H9 (cell line): ENCODE results near the gene CPNE7. TPM values are rescaled to one million over a fixed set of nuclear protein-coding genes. Genes with fewer than 3 reads are reported as not detected.

Experiments used
- DNase-seq: peaks from one replicate; pipeline ENCODE4 v3.0.0-alpha.2; 2017
- H2AFZ ChIP-seq: one replicate; pipeline ENCODE4 v1.6.1; 2013; ENCODE audit warnings: mild to moderate bottlenecking, low read length, control low read depth, moderate library complexity
- H2AK5ac ChIP-seq: 2 replicates; pipeline ENCODE4 v1.6.1; 2013; ENCODE audit warnings: low read length, control low read depth, mixed read lengths; ENCODE audit not compliant: insufficient read length
- H2BK120ac ChIP-seq: one replicate; pipeline ENCODE4 v1.6.1; 2013; ENCODE audit warnings: low read depth, mild to moderate bottlenecking, low read length, control low read depth, inconsistent platforms; ENCODE audit not compliant: poor library complexity, severe bottlenecking
- H2BK12ac ChIP-seq: 2 replicates; pipeline ENCODE4 v1.6.1; 2013; ENCODE audit warnings: low read length, control low read depth, mixed read lengths, low read depth; ENCODE audit not compliant: insufficient read length
- H2BK15ac ChIP-seq: 2 replicates; pipeline ENCODE4 v1.6.1; 2013; ENCODE audit warnings: low read depth, low read length, control low read depth
- H2BK20ac ChIP-seq: one replicate; pipeline ENCODE4 v1.6.1; 2013; ENCODE audit warnings: low read depth, mild to moderate bottlenecking, low read length, control low read depth, inconsistent platforms; ENCODE audit not compliant: poor library complexity, severe bottlenecking
- H2BK5ac ChIP-seq: 2 replicates; pipeline ENCODE4 v1.6.1; 2013; ENCODE audit warnings: low read length, control low read depth, mixed read lengths; ENCODE audit not compliant: insufficient read length
- H3K14ac ChIP-seq: 2 replicates; pipeline ENCODE4 v1.6.1; 2013; ENCODE audit warnings: low read length, control low read depth; ENCODE audit not compliant: insufficient read depth
- H3K18ac ChIP-seq: 2 replicates; pipeline ENCODE4 v1.6.1; 2013; ENCODE audit warnings: low read depth, mild to moderate bottlenecking, mixed read lengths, low read length, control low read depth; ENCODE audit not compliant: insufficient read length
- H3K23ac ChIP-seq: 2 replicates; pipeline ENCODE4 v1.6.1; 2013; ENCODE audit warnings: low read length, control low read depth, mixed read lengths, low read depth; ENCODE audit not compliant: insufficient read length
- H3K23me2 ChIP-seq: 2 replicates; pipeline ENCODE4 v1.6.1; 2013; ENCODE audit warnings: low read depth, mild to moderate bottlenecking, mixed read lengths, low read length, control low read depth; ENCODE audit not compliant: insufficient read length, poor library complexity, severe bottlenecking
- H3K27ac ChIP-seq: 2 replicates; pipeline ENCODE4 v1.5.1; 2013; ENCODE audit warnings: low read length, control low read depth, mixed read lengths, low read depth; ENCODE audit not compliant: insufficient read length
- H3K27me3 ChIP-seq: 2 replicates; pipeline ENCODE4 v1.6.1; 2013; ENCODE audit warnings: low read length, control low read depth, inconsistent platforms; ENCODE audit not compliant: insufficient read depth
- H3K4ac ChIP-seq: 2 replicates; pipeline ENCODE4 v1.6.1; 2013; ENCODE audit warnings: low read depth, mild to moderate bottlenecking, control low read depth, inconsistent platforms, low read length, moderate library complexity
- H3K4me1 ChIP-seq: 2 replicates; pipeline ENCODE4 v1.6.1; 2013; ENCODE audit warnings: low read length, control low read depth, inconsistent platforms; ENCODE audit not compliant: insufficient read depth
- H3K4me2 ChIP-seq: 2 replicates; pipeline ENCODE4 v1.6.1; 2013; ENCODE audit warnings: low read length, control low read depth, mixed read lengths; ENCODE audit not compliant: insufficient read length, insufficient read depth
- H3K56ac ChIP-seq: 2 replicates; pipeline ENCODE4 v1.6.1; 2013; ENCODE audit warnings: low read depth, mild to moderate bottlenecking, mixed read lengths, low read length, control low read depth; ENCODE audit not compliant: insufficient read length
- H3K79me1 ChIP-seq: 2 replicates; pipeline ENCODE4 v1.6.1; 2013; ENCODE audit warnings: low read depth, mild to moderate bottlenecking, moderate library complexity, low read length, control low read depth, inconsistent platforms; ENCODE audit not compliant: insufficient read depth, poor library complexity, severe bottlenecking
- H3K79me2 ChIP-seq: 2 replicates; pipeline ENCODE4 v1.6.1; 2013; ENCODE audit warnings: low read length, control low read depth, inconsistent platforms; ENCODE audit not compliant: insufficient read depth
- H3K9ac ChIP-seq: 2 replicates; pipeline ENCODE4 v1.6.1; 2013; ENCODE audit warnings: low read length, control low read depth, mixed read lengths; ENCODE audit not compliant: insufficient read length; ENCODE audit errors: extremely low read depth
- H3K9me3 ChIP-seq: one replicate; pipeline ENCODE4 v1.6.1; 2013; ENCODE audit warnings: low read depth, low read length, inconsistent platforms; ENCODE audit not compliant: control insufficient read depth
- H3T11ph ChIP-seq: one replicate; pipeline ENCODE4 v1.6.1; 2013; ENCODE audit warnings: mild to moderate bottlenecking, low read length, control low read depth, inconsistent platforms
- H4K20me1 ChIP-seq: one replicate; pipeline ENCODE4 v1.6.1; 2013; ENCODE audit not compliant: control insufficient read depth, insufficient read length, insufficient read depth
- H4K5ac ChIP-seq: 2 replicates; pipeline ENCODE4 v1.6.1; 2013; ENCODE audit warnings: low read depth, mild to moderate bottlenecking, mixed read lengths, low read length, control low read depth; ENCODE audit not compliant: insufficient read length
- H4K8ac ChIP-seq: replicated peaks from 2 replicates; pipeline ENCODE4 v1.6.1; 2013; ENCODE audit warnings: low read length, control low read depth, mixed read lengths, low read depth; ENCODE audit not compliant: insufficient read length
- H4K91ac ChIP-seq: 2 replicates; pipeline ENCODE4 v1.6.1; 2013; ENCODE audit warnings: low read depth, mild to moderate bottlenecking, moderate library complexity, mixed read lengths, low read length, control low read depth; ENCODE audit not compliant: insufficient read length
- H3K27ac Mint-ChIP-seq, 3 experiments: 2 replicates in 2 of 3; 3 replicates in 1 of 3; pipeline ENCODE4 v1.8.0; 2020 to 2021; ENCODE audit warnings: mixed read lengths in 3 of 3, mild to moderate bottlenecking in 1 of 3, moderate library complexity in 1 of 3
- H3K27me3 Mint-ChIP-seq: 2 replicates; pipeline ENCODE4 v1.8.0; 2021; ENCODE audit warnings: low read depth, mild to moderate bottlenecking, moderate library complexity, mixed read lengths
- H3K36me3 Mint-ChIP-seq, 3 experiments: 2 replicates in 2 of 3; 3 replicates in 1 of 3; pipeline ENCODE4 v1.8.0; 2020 to 2021; ENCODE audit warnings: low read depth in 3 of 3, mixed read lengths in 3 of 3; ENCODE audit not compliant: insufficient read depth in 1 of 3
- H3K4me1 Mint-ChIP-seq, 2 experiments: 2 replicates each; pipeline ENCODE4 v1.8.0; 2020; ENCODE audit warnings: mixed read lengths in 2 of 2
- H3K4me3 Mint-ChIP-seq, 2 experiments: 2 replicates in 1 of 2; 3 replicates in 1 of 2; pipeline ENCODE4 v1.8.0; 2020 to 2021; ENCODE audit warnings: mild to moderate bottlenecking in 2 of 2, mixed read lengths in 2 of 2, moderate library complexity in 1 of 2
- H3K9me3 Mint-ChIP-seq, 2 experiments: 2 replicates in 1 of 2; 3 replicates in 1 of 2; pipeline ENCODE4 v1.8.0; 2020; ENCODE audit warnings: mild to moderate bottlenecking in 2 of 2, mixed read lengths in 2 of 2, moderate library complexity in 1 of 2
- CTCF ChIP-seq: fragments of 200-600 bp; sonication (generic); conservative IDR thresholded peaks from 3 replicates; pipeline ENCODE4 v1.8.0; 2021; ENCODE audit warnings: antibody characterized with exemption, mild to moderate bottlenecking
- WGBS: extraction: QIAGEN DNeasy Blood & Tissue Kit; methylation state at CpG from one replicate; pipeline ENCODE4 v1.1.7; 2013; ENCODE audit warnings: missing lambda C conversion rate, low lambda C conversion rate, mixed read lengths; ENCODE audit not compliant: insufficient read length; ENCODE audit errors: extremely low coverage; 5-methylcytosine and 5-hydroxymethylcytosine counted together
- total RNA-seq: library from RNA; stranded (reverse); gene quantifications from 2 replicates; pipeline ENCODE4 v1.2.1, GENCODE V29; 2021

CPNE7 gene
- total RNA-seq, 1 experiment from 2014 or later = 23.4 TPM

- no peak overlapping the region for H3K27ac ChIP-seq
- no peak overlapping the region for H3K56ac ChIP-seq
- H4K91ac ChIP-seq = no peak overlapping the region
- no peak overlapping the region for H4K8ac ChIP-seq
- no peaks in the 10 kb centered on the region for H3K9me3 Mint-ChIP-seq
- no peak overlapping the region for H3K4ac ChIP-seq
- H3K27ac Mint-ChIP-seq = no peak overlapping the region
- H3K79me2 ChIP-seq = no peaks in the 10 kb centered on the region
- no peak overlapping the region for H3K18ac ChIP-seq
- no peaks in the 10 kb centered on the region for H3K4me1 ChIP-seq
- peaks cover 3% of the 10 kb centered on the region; the same call in 1 of the 2 replicates for H3K27me3 ChIP-seq
- no peak overlapping the region for H2BK15ac ChIP-seq
- H3K4me2 ChIP-seq = peak overlapping the region; percentile 54
- H2BK5ac ChIP-seq = no peak overlapping the region
- H3K4me3 Mint-ChIP-seq = peak overlapping the region; percentile 38 to 70; a peak in 3 of 5 replicates
- H3K9me3 ChIP-seq = no peaks in the 10 kb centered on the region
- no peak overlapping the region for H3K14ac ChIP-seq
- no peak overlapping the region for H3K23ac ChIP-seq
- no peak overlapping the region for H3T11ph ChIP-seq
- H3K9ac ChIP-seq = no peak overlapping the region
- H3K27me3 Mint-ChIP-seq = peaks cover 55% of the 10 kb centered on the region
- no peaks in the 10 kb centered on the region for H4K20me1 ChIP-seq
- no peaks in the 10 kb centered on the region for H3K79me1 ChIP-seq
- no peak overlapping the region for H2BK12ac ChIP-seq
- no peak for DNase-seq
- peaks cover 11% of the 10 kb centered on the region for H3K23me2 ChIP-seq
- no peak overlapping the region for H2BK20ac ChIP-seq
- TF ChIP-seq CTCF = no peak
- H2BK120ac ChIP-seq = no peak overlapping the region
- H2AFZ ChIP-seq = no peak overlapping the region
- peaks cover 2 to 6% of the 10 kb centered on the region in 2 experiments; a peak in 2 of 4 replicates for H3K4me1 Mint-ChIP-seq
- H2AK5ac ChIP-seq = no peak overlapping the region
- WGBS = no CpG with 5 or more reads among the region's 89 CpGs
- H3K36me3 Mint-ChIP-seq = peaks cover 0 to 6% (median 4%) of the 10 kb centered on the region in 3 experiments; a peak in 5 of 7 replicates
- no peak overlapping the region for H4K5ac ChIP-seq
Measured at GRCh38 chr16:89576153-89577054, 846 bp downstream of the CPNE7 start.
